ENCODE data around the gene CDH4. TPM values are rescaled to one million over a fixed set of nuclear protein-coding genes. Genes with fewer than 3 reads are reported as not detected.

The CDH4 gene
- total RNA-seq, 1 donor from 2014 or later = 0.06 TPM

GRCh38 chr20:61417221-61417941, 165.3 kb downstream of the CDH4 start:
- H3K27ac ChIP-seq = no peak overlapping the region
- peaks cover 4% of the 10 kb centered on the region for H3K27me3 ChIP-seq (ENCODE audit: low read depth)
- H3K4me1 ChIP-seq = no peaks in the 10 kb centered on the region
- TF ChIP-seq CTCF (IDR thresholded peaks at IDR 0.05) = no peak
- H3K4me3 ChIP-seq = no peak overlapping the region
- intact Hi-C loops (cut with DNase I) = no loop called here
- no peak for DNase-seq
- no peaks in the 10 kb centered on the region for H3K9me3 ChIP-seq
- ATAC-seq = no peak
- no peaks in the 10 kb centered on the region for H3K36me3 ChIP-seq

GRCh38 chr20:61419010-61419409, 166.9 kb downstream of the CDH4 start:
- Histone ChIP-seq H3K4me3 (no peak overlapping the region), H3K36me3 (no peaks in the 10 kb centered on the region), H3K9me3 (no peaks in the 10 kb centered on the region), H3K4me1 (no peaks in the 10 kb centered on the region), H3K27ac (no peak overlapping the region), H3K27me3 (ENCODE audit: low read depth) (peaks cover 4% of the 10 kb centered on the region)
- ATAC-seq (no peak), DNase-seq (no peak)
- TF ChIP-seq CTCF (IDR thresholded peaks at IDR 0.05) = no peak
- intact Hi-C loops (cut with DNase I) = no loop called here

- Histone ChIP-seq H3K4me3 (no peak overlapping the region), H3K36me3 (no peaks in the 10 kb centered on the region), H3K4me1 (no peaks in the 10 kb centered on the region), H3K27ac (no peak overlapping the region), H3K9me3 (no peaks in the 10 kb centered on the region), H3K27me3 (ENCODE audit: low read depth) (peaks cover 4% of the 10 kb centered on the region)
- no peak for TF ChIP-seq CTCF (IDR thresholded peaks at IDR 0.05)
- ATAC-seq = no peak
- DNase-seq = no peak
- intact Hi-C loops (cut with DNase I) = no loop called here
These were observed 167.4 kb downstream of the CDH4 start for GRCh38 chr20:61419501-61419900.

- Histone ChIP-seq H3K27ac (no peak overlapping the region), H3K4me3 (no peak overlapping the region), H3K36me3 (no peaks in the 10 kb centered on the region), H3K27me3 (ENCODE audit: low read depth) (peaks cover 4% of the 10 kb centered on the region), H3K4me1 (no peaks in the 10 kb centered on the region), H3K9me3 (no peaks in the 10 kb centered on the region)
- no peak for TF ChIP-seq CTCF (IDR thresholded peaks at IDR 0.05)
- DNase-seq (no peak), ATAC-seq (no peak)
- intact Hi-C loops (cut with DNase I) = no loop called here
These were observed 168.0 kb downstream of the CDH4 start for GRCh38 chr20:61420056-61420455.

GRCh38 chr20:61420781-61421180, 168.7 kb downstream of the CDH4 start:
- no peak for DNase-seq
- Histone ChIP-seq H3K9me3 (no peaks in the 10 kb centered on the region), H3K27me3 (ENCODE audit: low read depth) (peaks cover 4% of the 10 kb centered on the region), H3K4me1 (no peaks in the 10 kb centered on the region), H3K4me3 (no peak overlapping the region), H3K27ac (no peak overlapping the region), H3K36me3 (no peaks in the 10 kb centered on the region)
- intact Hi-C loops (cut with DNase I) = no loop called here
- no peak for ATAC-seq
- no peak for TF ChIP-seq CTCF (IDR thresholded peaks at IDR 0.05)
